Measurements from ENCODE around the gene MPZL3.
A peak's percentile ranks its signal among the peaks of the same experiment; 100 is the strongest.

MPZL3 gene

GRCh38 chr11:118264569-118265465, 12.7 kb upstream of the MPZL3 start:
- no peak for DNase-seq (ENCODE audit: low read depth)

- no peak for DNase-seq (ENCODE audit: low read depth)
Measured at GRCh38 chr11:118263695-118264568, 11.8 kb upstream of the MPZL3 start, which contains the start of gene MPZL2. MPZL2 (minus strand) TSS chr11:118264297; CDS start chr11:118264153, 144 bp downstream.

GRCh38 chr11:118263112-118263511, 10.9 kb upstream of the MPZL3 start:
- DNase-seq (ENCODE audit: low read depth): no peak

DNA sequence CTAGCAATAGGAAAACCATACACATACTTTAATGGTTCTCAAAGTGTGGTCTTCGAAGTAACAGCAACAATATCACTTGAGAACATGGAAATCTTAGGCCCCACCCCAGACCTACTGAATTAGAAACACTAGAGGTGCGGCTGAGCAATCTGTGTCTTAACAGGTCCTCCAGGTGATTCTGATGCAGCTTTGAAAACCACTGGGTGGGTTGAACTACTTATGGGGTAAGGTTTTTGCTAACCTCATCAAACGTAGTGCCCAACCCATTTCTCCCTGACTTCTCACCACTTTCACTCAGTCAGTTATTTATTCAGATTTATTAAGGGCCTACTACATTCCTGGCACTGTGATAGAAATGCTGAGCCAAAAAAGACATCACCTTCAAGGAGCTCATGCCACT, 8.2 kb upstream of the MPZL3 start:
- no peak for DNase-seq (ENCODE audit: low read depth)

GRCh38 chr11:118259138-118259537, 7.0 kb upstream of the MPZL3 start:
- no peak for DNase-seq (ENCODE audit: low read depth)

DNA sequence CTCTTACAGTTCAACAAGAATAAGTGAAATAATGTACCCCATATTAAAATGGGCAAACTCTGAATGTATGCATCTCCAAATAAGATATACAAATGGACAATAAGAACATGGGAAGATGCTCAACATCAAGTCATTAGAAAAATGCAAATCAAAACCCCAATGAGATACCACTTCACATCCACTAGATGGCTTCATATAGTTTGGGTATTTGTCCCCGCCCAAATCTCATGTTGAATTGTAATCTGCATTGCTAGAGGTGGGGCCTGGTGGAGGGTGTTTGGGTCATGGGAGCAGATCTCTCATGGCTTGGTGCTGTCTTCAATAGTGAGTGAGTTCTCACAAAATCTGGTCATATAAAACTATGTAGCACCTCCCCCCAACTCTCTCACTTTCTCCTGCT, 6.2 kb upstream of the MPZL3 start:
- no peak for DNase-seq (ENCODE audit: low read depth)

- no peak for DNase-seq (ENCODE audit: low read depth)
Measured at GRCh38 chr11:118252688-118253087, 523 bp upstream of the MPZL3 start.

DNA sequence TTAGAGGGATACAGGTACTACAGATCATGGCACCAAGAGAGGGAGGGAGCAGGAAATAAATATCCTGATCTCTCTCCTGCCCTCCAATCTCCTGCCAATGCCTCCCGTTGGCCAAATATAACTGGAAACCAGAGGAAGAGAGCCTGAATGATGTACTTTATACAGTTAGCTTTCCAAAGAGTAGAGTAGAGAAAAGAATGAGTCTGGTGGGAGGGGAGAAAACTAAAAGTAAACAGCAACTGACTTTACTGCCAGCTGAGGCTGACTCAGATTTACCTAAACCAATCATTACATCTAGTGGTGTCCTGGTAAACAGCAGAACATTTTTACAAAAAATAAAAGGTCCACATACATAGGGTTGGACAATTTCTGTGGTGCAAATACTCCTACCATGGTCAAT, 5.1 kb downstream of the MPZL3 start:
- no peak for DNase-seq (ENCODE audit: low read depth)

DNA sequence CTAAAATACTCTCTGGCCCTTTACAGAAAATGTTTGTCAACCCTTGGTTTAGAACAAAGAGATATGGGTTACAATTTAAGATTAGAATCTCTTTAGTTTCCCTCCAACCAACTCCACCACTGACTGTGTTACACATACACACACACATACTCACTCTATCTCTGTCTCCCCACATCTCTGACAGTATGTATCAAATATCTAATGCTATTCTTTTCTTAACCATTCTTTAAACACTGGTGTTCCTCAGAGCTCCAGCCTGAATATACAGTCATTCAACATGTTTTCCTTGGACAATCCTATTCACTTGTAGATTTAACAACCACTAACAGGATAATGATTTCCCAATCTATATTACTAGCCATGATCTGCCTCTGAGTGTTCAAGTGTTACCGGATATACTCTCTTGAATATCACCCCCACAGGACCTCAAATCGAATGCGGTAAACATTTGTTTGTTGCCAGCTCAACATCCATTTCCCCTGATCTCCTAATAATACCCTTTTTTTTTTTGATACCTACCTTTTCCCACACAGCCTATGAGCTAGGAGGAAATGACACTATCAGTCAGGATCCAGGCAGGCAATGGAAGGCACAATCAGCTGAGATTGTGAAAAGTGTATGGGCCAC, 6.1 kb downstream of the MPZL3 start:
- DNase-seq (ENCODE audit: low read depth): no peak

DNA sequence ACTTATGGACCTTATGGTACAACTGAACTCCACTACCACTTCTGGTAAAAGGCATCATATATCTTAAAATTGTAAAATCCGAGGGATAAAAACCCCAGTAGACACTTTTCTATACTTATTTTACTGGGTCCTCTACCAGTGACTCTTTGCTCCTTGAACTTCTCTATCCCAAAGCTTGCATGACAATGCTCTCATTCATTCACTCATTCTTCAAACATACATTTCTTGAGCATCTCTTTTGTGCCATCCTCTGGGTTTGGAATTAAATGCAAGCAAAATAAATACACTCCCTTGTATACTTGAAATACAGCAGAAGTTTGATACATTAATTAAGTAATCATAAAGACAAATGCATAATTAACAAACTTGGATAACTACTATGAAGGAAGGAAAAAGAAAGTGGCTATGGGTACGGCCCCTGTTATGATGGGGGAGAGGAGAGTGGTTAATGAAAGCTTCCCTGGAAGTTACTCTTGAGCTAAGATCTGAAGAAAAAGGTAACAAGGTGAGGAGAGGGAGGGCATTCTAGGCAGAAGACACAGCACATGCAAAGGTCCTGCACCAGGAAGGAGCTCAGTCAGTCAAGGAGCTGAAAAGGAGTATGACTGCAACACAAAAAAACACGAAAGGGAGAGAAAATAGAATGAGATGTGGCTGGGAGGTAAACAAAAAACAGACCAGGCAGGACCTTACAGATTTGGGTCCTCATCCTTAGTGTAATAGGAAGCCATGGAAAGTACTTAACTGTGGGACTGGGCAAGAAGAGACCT, 8.0 kb downstream of the MPZL3 start:
- no peak for DNase-seq (ENCODE audit: low read depth)

DNA sequence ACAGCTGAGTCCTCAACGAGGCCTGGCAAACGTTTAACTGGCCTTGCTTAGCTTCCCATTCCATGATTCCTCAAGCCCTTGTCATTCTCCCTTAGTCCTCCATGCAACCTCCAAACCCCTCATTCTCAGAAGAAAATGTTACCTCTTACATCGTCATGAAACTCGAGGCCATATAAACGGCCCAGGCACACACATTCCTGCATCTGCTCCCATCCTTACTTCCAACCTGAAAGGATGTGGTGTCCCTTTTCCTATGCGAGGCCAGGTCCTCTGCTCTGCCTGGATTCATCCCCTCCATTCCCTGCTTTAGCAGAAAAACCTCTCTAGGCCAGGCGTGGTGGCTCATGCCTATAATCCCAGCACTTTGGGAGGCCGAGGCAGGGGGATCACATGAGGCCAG, 9.0 kb downstream of the MPZL3 start:
- no peak for DNase-seq (ENCODE audit: low read depth)

GRCh38 chr11:118241764-118242098, 10.4 kb downstream of the MPZL3 start:
- no peak for DNase-seq (ENCODE audit: low read depth)

GRCh38 chr11:118240999-118241763, 11.0 kb downstream of the MPZL3 start:
- peak; percentile 45 for DNase-seq (ENCODE audit: low read depth)

DNA sequence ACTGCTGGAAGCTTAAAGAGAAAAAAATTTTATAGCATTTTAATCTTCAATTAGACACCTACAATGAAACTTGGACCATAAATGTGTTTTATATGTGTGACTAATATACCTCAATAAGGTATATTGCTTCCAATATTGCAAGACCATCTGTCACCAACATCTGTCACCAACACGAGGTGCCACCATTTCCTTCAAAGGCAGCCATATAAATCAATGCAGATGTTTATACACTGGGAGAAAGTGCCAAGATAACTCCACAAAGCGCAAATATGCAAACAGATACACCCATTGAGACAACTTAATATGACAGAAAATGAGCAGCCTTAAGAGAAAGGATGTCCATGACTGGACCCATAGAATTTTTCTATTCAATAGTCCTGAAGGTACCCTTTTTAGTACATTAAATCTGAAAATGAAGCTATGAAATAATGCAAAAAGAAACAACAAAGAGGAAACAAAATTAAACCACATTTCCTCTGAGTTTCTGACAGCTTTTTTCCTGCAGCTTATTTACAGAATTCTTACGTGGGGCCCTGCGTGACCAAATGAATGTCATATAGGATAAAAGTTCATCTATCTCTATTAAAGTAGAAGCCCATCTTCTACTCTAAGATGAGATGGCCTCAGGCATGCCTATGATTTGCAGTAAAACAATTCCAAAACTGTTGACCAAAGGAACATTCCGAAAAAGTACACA, 12.5 kb downstream of the MPZL3 start:
- no peak for DNase-seq (ENCODE audit: low read depth)

DNA sequence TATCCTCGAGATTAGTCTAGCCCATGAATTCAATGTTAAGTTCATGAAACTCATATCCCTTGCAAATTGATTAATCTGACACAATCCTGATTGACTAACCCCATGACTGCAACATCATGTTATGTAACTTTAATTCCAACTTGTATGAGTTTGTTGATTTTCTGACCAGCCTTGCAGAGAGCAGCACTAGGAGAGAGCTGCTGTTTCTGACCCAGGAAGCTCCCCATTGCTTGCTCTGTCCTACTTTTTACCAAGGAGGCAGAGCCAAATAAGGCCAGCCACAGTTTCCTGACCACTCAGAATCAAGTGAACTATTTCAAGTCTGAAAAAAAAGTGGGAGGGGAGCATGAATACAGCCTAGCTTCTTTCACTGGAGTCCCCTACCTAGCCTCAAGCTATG, 13.2 kb downstream of the MPZL3 start:
- DNase-seq (ENCODE audit: low read depth): no peak

- DNase-seq (ENCODE audit: low read depth): no peak
Measured at GRCh38 chr11:118238421-118238820, 13.7 kb downstream of the MPZL3 start.

- no peak for DNase-seq (ENCODE audit: low read depth)
Measured at GRCh38 chr11:118236170-118236569, 16.0 kb downstream of the MPZL3 start.

DNA sequence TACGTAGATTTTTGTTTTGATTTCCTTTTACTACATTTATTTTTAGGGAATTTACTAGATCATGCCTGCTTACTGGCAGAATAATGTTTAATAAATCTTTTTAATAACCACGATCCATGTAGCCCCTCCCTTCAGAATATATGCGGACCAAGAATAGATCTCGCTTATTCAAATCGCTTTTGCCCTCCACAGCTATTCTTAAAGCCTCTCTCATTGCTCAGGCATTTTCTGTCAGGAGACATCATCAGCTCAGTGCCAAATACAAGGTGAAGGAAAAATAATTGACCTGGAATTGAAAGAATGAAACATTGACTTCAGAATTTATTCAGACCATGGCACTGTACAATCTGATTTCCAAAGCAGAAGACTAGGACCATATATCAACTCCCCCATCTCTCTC, 17.3 kb downstream of the MPZL3 start:
- DNase-seq (ENCODE audit: low read depth): no peak

DNA sequence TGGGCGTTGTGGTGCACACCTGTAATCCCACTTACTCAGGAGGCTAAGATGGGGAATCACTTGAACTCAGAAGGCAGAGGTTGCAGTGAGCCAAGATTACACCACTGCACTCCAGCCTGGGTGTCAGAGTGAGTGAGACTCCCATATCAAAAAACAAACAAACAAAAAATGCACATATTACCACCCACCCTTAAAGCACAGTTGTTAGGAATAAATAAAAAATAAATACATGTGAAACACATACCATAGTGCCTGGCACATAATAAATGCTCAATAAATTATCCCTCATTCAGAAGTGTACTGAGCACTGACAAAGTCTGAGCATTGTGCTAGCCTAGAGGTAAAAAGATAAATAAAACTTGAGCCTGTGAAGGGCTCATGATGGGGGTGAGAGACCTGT, 18.3 kb downstream of the MPZL3 start:
- DNase-seq (ENCODE audit: low read depth): no peak

GRCh38 chr11:118233377-118233776, 18.8 kb downstream of the MPZL3 start:
- DNase-seq (ENCODE audit: low read depth): no peak

DNA sequence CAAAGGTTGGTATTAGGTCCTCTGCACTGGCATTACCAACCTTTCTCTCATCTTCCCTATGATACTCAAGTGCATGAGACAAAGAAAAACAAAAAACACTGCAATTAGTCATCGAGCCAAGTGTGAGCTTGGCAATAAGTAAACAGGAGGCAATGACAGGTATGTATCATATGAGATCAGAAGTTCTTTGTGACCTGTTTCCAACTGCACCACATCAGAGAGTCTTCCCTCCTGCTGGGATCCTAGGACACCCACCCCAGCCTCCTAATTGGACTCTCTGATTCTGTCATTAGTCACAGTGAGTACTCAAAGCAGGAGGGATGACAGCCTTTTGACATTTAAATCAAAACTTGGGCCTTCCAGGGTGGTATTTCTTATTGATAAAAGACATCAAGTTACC, 19.5 kb downstream of the MPZL3 start:
- no peak for DNase-seq (ENCODE audit: low read depth)

All from activated T-helper 1 cell treated with Interleukin-2 at 50 U/mL for 16 hours (primary cell).